GM23338 (cell line): ENCODE results near the gene TMEM231. TPM values are rescaled to one million over a fixed set of nuclear protein-coding genes. Genes with fewer than 3 reads are reported as not detected.
A peak's percentile ranks its signal among the peaks of the same experiment; 100 is the strongest.

Source experiments
- ATAC-seq: fragments of 200-7000 bp; cut with Tn5 transposase; 3 replicates; pipeline ENCODE4 v1.9.1; 2020
- DNase-seq: peaks from one replicate; pipeline ENCODE4 v3.0.0-alpha.2; 2015; ENCODE audit warnings: low spot score
- H2AFZ ChIP-seq: fragments of 200-600 bp; sonication (generic); 2 replicates; pipeline ENCODE4 v1.8.0; 2016; ENCODE audit warnings: antibody characterized with exemption, mild to moderate bottlenecking, moderate library complexity
- H3F3A ChIP-seq: fragments of 200-600 bp; sonication (generic); replicated peaks from 2 replicates; pipeline ENCODE4 v1.8.0; 2017; ENCODE audit warnings: antibody characterized with exemption, mixed run types, low read depth
- H3K27ac ChIP-seq: fragments of 200-600 bp; sonication (generic); 2 replicates; pipeline ENCODE4 v1.6.1; 2016; ENCODE audit warnings: low read depth
- H3K27me3 ChIP-seq: fragments of 200-600 bp; sonication (generic); 2 replicates; pipeline ENCODE4 v1.8.0; 2016; ENCODE audit warnings: mild to moderate bottlenecking, mixed run types, moderate library complexity; ENCODE audit not compliant: insufficient read depth
- H3K36me3 ChIP-seq: fragments of 200-600 bp; sonication (generic); 2 replicates; pipeline ENCODE4 v1.8.0; 2016; ENCODE audit warnings: mild to moderate bottlenecking; ENCODE audit not compliant: insufficient read depth
- H3K4me1 ChIP-seq: fragments of 200-600 bp; sonication (generic); 2 replicates; pipeline ENCODE4 v1.8.0; 2016; ENCODE audit warnings: mild to moderate bottlenecking, moderate library complexity; ENCODE audit not compliant: insufficient read depth
- H3K4me2 ChIP-seq: fragments of 200-600 bp; sonication (generic); 2 replicates; pipeline ENCODE4 v1.7.1; 2017; ENCODE audit warnings: mixed run types
- H3K4me3 ChIP-seq: fragments of 200-600 bp; sonication (generic); 2 replicates; pipeline ENCODE4 v1.6.1; 2016; ENCODE audit warnings: mixed run types
- H3K79me2 ChIP-seq: fragments of 200-600 bp; sonication (generic); replicated peaks from 2 replicates; pipeline ENCODE4 v1.8.0; 2017; ENCODE audit warnings: mild to moderate bottlenecking; ENCODE audit not compliant: insufficient read depth
- H3K9me2 ChIP-seq: fragments of 200-600 bp; sonication (generic); 2 replicates; pipeline ENCODE4 v1.8.0; 2017; ENCODE audit not compliant: insufficient read depth
- H4K20me1 ChIP-seq: fragments of 200-600 bp; sonication (generic); replicated peaks from 2 replicates; pipeline ENCODE4 v1.8.0; 2017; ENCODE audit warnings: mild to moderate bottlenecking; ENCODE audit not compliant: insufficient read depth
- H3K27ac Mint-ChIP-seq: 2 replicates; pipeline ENCODE4 v1.8.0; 2020; ENCODE audit warnings: inconsistent platforms, mild to moderate bottlenecking, moderate library complexity, mixed read lengths
- H3K27me3 Mint-ChIP-seq: 3 replicates; pipeline ENCODE4 v1.8.0; 2022; ENCODE audit warnings: low read depth, mild to moderate bottlenecking, moderate library complexity, mixed read lengths, inconsistent platforms; ENCODE audit not compliant: insufficient read depth, poor library complexity
- H3K36me3 Mint-ChIP-seq: 3 replicates; pipeline ENCODE4 v1.8.0; 2021; ENCODE audit warnings: low read depth, mild to moderate bottlenecking, inconsistent platforms, moderate library complexity, mixed read lengths
- H3K4me1 Mint-ChIP-seq: 3 replicates; pipeline ENCODE4 v1.8.0; 2020; ENCODE audit warnings: mild to moderate bottlenecking, inconsistent platforms, mixed read lengths
- H3K4me3 Mint-ChIP-seq: 3 replicates; pipeline ENCODE4 v1.8.0; 2021; ENCODE audit warnings: moderate library complexity, mild to moderate bottlenecking, inconsistent platforms, mixed read lengths
- H3K9me3 Mint-ChIP-seq: 3 replicates; pipeline ENCODE4 v1.8.0; 2020; ENCODE audit warnings: moderate library complexity, mild to moderate bottlenecking, inconsistent platforms, mixed read lengths
- CREB1 ChIP-seq: fragments of 250-450 bp; sonication (Bioruptor Pico); IDR thresholded peaks from 2 replicates; pipeline ENCODE4 v1.5.0; 2020; ENCODE audit warnings: low read depth, mild to moderate bottlenecking, moderate library complexity
- EZH2 ChIP-seq: fragments of 200-600 bp; sonication (generic); IDR thresholded peaks from one replicate; pipeline ENCODE4 v1.8.0; 2017; ENCODE audit warnings: antibody characterized with exemption, mild to moderate bottlenecking, low read depth; ENCODE audit not compliant: unreplicated experiment
- EZH2phosphoT487 ChIP-seq: fragments of 200-600 bp; sonication (generic); IDR thresholded peaks from one replicate; pipeline ENCODE4 v1.8.1; 2018; ENCODE audit warnings: antibody characterized with exemption; ENCODE audit not compliant: unreplicated experiment
- JUNB ChIP-seq: IDR thresholded peaks from one replicate; pipeline ENCODE4 v1.6.1; 2016; ENCODE audit warnings: antibody characterized with exemption; ENCODE audit not compliant: unreplicated experiment
- STAT1 ChIP-seq: IDR thresholded peaks from one replicate; pipeline ENCODE4 v1.6.1; 2016; ENCODE audit warnings: antibody characterized with exemption; ENCODE audit not compliant: unreplicated experiment
- ZNF331 ChIP-seq: fragments of 250-450 bp; sonication (Bioruptor Pico); IDR thresholded peaks from 2 replicates; pipeline ENCODE4 v1.5.0; 2020; ENCODE audit warnings: low read depth, mild to moderate bottlenecking, moderate library complexity
- polyA plus RNA-seq: library from polyadenylated mRNA; unstranded; fragments of >200 nt; fragmentation: Nextera tagmentation; extraction: Ambion mirVana; gene quantifications from 2 replicates; pipeline ENCODE4 v1.2.1, GENCODE V29; 2016
- total RNA-seq: library from RNA; depleted of rRNA; stranded (reverse); fragments of >200 nt; shearing (Covaris generic); gene quantifications from 2 replicates; pipeline ENCODE4 v1.2.3, GENCODE V29; 2014
- TF ChIP-seq, protein P1 (sequence below): IDR thresholded peaks from 2 replicates; pipeline ENCODE4 v1.6.1; 2016; ENCODE audit warnings: antibody characterized with exemption
- TF ChIP-seq, protein P2 (sequence below): IDR thresholded peaks from one replicate; pipeline ENCODE4 v1.6.1; 2018; ENCODE audit warnings: antibody characterized with exemption; ENCODE audit not compliant: unreplicated experiment
- TF ChIP-seq, protein P3 (sequence below), 2 experiments: fragments of 200-600 bp in 1 of 2; sonication (generic) in 1 of 2; conservative IDR thresholded peaks; 2 replicates each; pipeline versions ENCODE4 v1.5.1 to v1.6.1; 2016 to 2017; ENCODE audit warnings: antibody characterized with exemption in 2 of 2, low read depth in 2 of 2, mild to moderate bottlenecking in 2 of 2, moderate library complexity in 1 of 2

The TMEM231 gene
- total and polyA plus RNA-seq, 2 experiments from 2014 or later, result 5.3 to 19.9 TPM

DNA sequence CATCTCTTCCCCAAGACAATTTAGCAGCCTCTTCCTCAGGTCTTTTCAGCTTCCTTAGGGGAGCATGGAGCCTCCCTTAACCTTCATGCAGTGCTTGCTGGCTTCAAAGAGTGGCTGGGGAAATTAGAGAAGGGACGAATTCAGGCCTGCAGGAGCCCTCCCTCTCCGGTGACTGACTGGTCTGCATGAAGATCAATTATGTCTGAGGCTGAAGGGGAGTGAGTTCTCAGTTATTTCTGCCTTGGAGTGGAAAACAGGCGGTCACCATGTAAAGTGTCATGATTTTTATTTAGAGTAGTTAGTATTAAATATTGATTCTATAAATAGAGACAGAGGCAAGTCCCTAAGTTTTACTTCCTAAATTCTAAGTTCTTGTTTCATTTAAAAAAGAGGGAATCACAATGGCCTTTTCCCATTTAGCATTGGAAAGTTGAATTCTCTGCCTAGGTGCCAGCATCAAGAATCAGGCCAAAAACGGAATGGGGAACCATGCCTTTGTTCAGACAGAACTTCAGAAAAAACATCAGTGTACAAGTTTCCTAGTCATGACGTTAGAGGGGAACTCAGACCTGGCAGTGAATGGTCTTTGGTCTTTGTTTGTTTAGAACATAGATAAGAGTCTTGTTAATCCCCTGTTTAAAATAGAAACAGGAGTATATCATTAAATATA is 14.5 kb upstream of the TMEM231 start:
- TF ChIP-seq ZNF331 (CRISPR knock-in tag) (no peak), EZH2 (no peak), JUNB (no peak)
- TF ChIP-seq, protein P1, sequence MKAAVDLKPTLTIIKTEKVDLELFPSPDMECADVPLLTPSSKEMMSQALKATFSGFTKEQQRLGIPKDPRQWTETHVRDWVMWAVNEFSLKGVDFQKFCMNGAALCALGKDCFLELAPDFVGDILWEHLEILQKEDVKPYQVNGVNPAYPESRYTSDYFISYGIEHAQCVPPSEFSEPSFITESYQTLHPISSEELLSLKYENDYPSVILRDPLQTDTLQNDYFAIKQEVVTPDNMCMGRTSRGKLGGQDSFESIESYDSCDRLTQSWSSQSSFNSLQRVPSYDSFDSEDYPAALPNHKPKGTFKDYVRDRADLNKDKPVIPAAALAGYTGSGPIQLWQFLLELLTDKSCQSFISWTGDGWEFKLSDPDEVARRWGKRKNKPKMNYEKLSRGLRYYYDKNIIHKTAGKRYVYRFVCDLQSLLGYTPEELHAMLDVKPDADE, result no peak
- TF ChIP-seq, protein P2, sequence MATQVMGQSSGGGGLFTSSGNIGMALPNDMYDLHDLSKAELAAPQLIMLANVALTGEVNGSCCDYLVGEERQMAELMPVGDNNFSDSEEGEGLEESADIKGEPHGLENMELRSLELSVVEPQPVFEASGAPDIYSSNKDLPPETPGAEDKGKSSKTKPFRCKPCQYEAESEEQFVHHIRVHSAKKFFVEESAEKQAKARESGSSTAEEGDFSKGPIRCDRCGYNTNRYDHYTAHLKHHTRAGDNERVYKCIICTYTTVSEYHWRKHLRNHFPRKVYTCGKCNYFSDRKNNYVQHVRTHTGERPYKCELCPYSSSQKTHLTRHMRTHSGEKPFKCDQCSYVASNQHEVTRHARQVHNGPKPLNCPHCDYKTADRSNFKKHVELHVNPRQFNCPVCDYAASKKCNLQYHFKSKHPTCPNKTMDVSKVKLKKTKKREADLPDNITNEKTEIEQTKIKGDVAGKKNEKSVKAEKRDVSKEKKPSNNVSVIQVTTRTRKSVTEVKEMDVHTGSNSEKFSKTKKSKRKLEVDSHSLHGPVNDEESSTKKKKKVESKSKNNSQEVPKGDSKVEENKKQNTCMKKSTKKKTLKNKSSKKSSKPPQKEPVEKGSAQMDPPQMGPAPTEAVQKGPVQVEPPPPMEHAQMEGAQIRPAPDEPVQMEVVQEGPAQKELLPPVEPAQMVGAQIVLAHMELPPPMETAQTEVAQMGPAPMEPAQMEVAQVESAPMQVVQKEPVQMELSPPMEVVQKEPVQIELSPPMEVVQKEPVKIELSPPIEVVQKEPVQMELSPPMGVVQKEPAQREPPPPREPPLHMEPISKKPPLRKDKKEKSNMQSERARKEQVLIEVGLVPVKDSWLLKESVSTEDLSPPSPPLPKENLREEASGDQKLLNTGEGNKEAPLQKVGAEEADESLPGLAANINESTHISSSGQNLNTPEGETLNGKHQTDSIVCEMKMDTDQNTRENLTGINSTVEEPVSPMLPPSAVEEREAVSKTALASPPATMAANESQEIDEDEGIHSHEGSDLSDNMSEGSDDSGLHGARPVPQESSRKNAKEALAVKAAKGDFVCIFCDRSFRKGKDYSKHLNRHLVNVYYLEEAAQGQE, result no peak
- no peak overlapping the region for H3K27ac Mint-ChIP-seq
- no peak for ATAC-seq

GRCh38 chr16:75567911-75568310 is 11.9 kb upstream of the TMEM231 start:
- H3K4me3 ChIP-seq, result no peak overlapping the region
- peaks cover 21% of the 10 kb centered on the region for H3K79me2 ChIP-seq
- H3K4me1 ChIP-seq, result peaks cover 24% of the 10 kb centered on the region
- no peaks in the 10 kb centered on the region for H3K9me2 ChIP-seq
- no peaks in the 10 kb centered on the region for H3K9me3 Mint-ChIP-seq
- DNase-seq (no peak), ATAC-seq (no peak)
- H3K27me3 ChIP-seq, result no peaks in the 10 kb centered on the region
- no peak overlapping the region for H2AFZ ChIP-seq
- no peak overlapping the region for H3K27ac Mint-ChIP-seq
- H4K20me1 ChIP-seq, result peaks cover 17% of the 10 kb centered on the region
- peaks cover 24% of the 10 kb centered on the region; the same call in 1 of the 2 replicates for H3K36me3 ChIP-seq
- H3K27me3 Mint-ChIP-seq, result peaks cover 10% of the 10 kb centered on the region
- H3K4me2 ChIP-seq, result no peak overlapping the region
- peak overlapping the region; percentile 93; the same call in 2 of the 3 replicates for H3K4me3 Mint-ChIP-seq
- no peak overlapping the region for H3K27ac ChIP-seq
- H3K4me1 Mint-ChIP-seq, result peaks cover 27% of the 10 kb centered on the region
- peaks cover 3% of the 10 kb centered on the region; the same call in 1 of the 2 replicates for H3F3A ChIP-seq
- H3K36me3 Mint-ChIP-seq, result peaks cover 31% of the 10 kb centered on the region
- TF ChIP-seq, protein P1, result no peak
- TF ChIP-seq, protein P3, sequence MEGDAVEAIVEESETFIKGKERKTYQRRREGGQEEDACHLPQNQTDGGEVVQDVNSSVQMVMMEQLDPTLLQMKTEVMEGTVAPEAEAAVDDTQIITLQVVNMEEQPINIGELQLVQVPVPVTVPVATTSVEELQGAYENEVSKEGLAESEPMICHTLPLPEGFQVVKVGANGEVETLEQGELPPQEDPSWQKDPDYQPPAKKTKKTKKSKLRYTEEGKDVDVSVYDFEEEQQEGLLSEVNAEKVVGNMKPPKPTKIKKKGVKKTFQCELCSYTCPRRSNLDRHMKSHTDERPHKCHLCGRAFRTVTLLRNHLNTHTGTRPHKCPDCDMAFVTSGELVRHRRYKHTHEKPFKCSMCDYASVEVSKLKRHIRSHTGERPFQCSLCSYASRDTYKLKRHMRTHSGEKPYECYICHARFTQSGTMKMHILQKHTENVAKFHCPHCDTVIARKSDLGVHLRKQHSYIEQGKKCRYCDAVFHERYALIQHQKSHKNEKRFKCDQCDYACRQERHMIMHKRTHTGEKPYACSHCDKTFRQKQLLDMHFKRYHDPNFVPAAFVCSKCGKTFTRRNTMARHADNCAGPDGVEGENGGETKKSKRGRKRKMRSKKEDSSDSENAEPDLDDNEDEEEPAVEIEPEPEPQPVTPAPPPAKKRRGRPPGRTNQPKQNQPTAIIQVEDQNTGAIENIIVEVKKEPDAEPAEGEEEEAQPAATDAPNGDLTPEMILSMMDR (conservative IDR thresholded peaks at IDR 0.05; ENCODE audit: low read depth in 2 of 2), result no peak
- TF ChIP-seq EZH2 (no peak), EZH2phosphoT487 (no peak), ZNF331 (CRISPR knock-in tag) (no peak), STAT1 (no peak), CREB1 (CRISPR knock-in tag) (no peak)

More for the DNA sequence above, 14.5 kb upstream of the TMEM231 start:
- DNase-seq, result no peak
- H3K4me3 Mint-ChIP-seq, result no peak overlapping the region
- H3K36me3 Mint-ChIP-seq, result peaks cover 56% of the 10 kb centered on the region
- peaks cover 21% of the 10 kb centered on the region for H3K79me2 ChIP-seq
- no peak overlapping the region for H3K4me3 ChIP-seq
- H3K27me3 Mint-ChIP-seq, result peaks cover 8% of the 10 kb centered on the region
- H4K20me1 ChIP-seq, result peaks cover 25% of the 10 kb centered on the region
- no peaks in the 10 kb centered on the region for H3K27me3 ChIP-seq
- H3K9me3 Mint-ChIP-seq, result no peaks in the 10 kb centered on the region
- peaks cover 8% of the 10 kb centered on the region; the same call in 1 of the 2 replicates for H3K4me1 ChIP-seq
- no peak overlapping the region for H3K4me2 ChIP-seq
- H3F3A ChIP-seq, result peaks cover 3% of the 10 kb centered on the region; the same call in 1 of the 2 replicates
- H3K36me3 ChIP-seq, result peaks cover 24% of the 10 kb centered on the region; the same call in 1 of the 2 replicates
- H3K4me1 Mint-ChIP-seq, result peaks cover 10% of the 10 kb centered on the region
- no peak overlapping the region for H3K27ac ChIP-seq
- H3K9me2 ChIP-seq, result no peaks in the 10 kb centered on the region
- H2AFZ ChIP-seq, result no peak overlapping the region
